GM21786 (cell line): ENCODE measurements around the gene AREL1.

Source experiments
- ATAC-seq: cut with Tn5 transposase; IDR thresholded peaks from one replicate; pipeline ENCODE4 v1.9.1; 2021; ENCODE audit not compliant: unreplicated experiment

AREL1 gene

DNA sequence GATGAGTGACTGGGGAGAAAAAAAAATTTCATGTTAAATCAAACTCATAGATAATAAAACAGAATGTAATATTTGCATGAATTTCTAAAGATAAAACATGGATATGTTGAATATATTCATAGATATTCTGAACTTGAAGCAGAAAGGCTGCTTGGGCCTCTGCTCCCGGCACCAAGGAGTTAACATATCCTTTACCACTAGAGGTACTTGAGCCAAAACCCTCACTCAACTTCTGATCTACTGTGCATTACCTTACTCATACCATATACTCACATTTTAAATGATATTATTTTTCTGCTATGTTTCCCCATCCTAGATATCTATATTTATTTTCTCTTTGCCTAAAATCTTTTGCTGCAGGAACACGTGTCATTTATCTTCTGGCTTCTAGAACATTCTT is 14.9 kb downstream of the AREL1 start:
- ATAC-seq: no peak

- no peak for ATAC-seq
Measured at GRCh38 chr14:74697543-74697942, 15.3 kb downstream of the AREL1 start.

- ATAC-seq: no peak
Measured at GRCh38 chr14:74697011-74697410, 15.9 kb downstream of the AREL1 start.

- ATAC-seq: no peak
Measured at GRCh38 chr14:74695406-74695805, 17.5 kb downstream of the AREL1 start.

- ATAC-seq: no peak
Measured at GRCh38 chr14:74693191-74693590, 19.7 kb downstream of the AREL1 start.

- no peak for ATAC-seq
Measured at GRCh38 chr14:74691456-74691855, 21.4 kb downstream of the AREL1 start.

- ATAC-seq: no peak
Measured at GRCh38 chr14:74685921-74686678, 26.8 kb downstream of the AREL1 start.

GRCh38 chr14:74685056-74685455 is 27.8 kb downstream of the AREL1 start:
- no peak for ATAC-seq

GRCh38 chr14:74684434-74684833 is 28.4 kb downstream of the AREL1 start:
- no peak for ATAC-seq

DNA sequence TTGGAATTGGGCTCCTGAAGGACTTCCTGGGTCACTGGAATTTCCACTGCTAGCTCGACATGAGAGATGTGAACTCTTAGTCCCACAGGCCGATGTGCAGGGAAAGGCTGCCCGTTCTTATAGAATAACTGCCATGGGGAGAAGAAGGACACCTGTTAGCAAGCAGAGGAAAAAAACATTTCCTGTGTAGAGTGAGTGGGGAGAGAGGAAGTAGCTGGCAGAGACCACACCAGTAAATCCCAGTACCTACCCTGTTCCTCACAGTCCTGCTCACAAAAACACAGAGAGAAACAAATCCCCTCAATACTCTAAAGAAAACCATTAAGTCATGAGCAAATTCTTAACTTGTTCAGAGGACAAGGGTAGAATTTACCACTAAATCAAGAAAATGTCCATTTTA is 29.5 kb downstream of the AREL1 start:
- no peak for ATAC-seq

- no peak for ATAC-seq
Measured at GRCh38 chr14:74682169-74682952, 30.5 kb downstream of the AREL1 start.

DNA sequence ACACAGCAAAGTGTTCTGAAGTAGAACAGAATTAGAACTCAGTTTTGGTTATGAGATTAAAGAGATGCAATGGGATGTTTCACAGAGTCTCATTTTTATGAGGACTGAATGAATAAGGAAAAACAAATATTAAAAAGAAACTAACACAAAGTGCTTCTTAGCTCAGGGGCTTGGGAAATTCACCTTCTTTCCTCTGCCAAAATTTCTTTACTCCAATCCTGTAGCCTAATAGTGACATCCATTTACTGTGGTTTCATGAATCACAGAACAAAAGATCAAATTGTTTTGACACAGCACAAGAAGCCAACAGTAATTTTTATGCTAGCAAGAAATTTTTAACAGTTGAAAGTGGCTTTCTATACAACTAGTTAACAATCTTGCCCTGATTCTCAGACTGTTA is 37.7 kb downstream of the AREL1 start:
- no peak for ATAC-seq

GRCh38 chr14:74673768-74674167 is 39.1 kb downstream of the AREL1 start:
- no peak for ATAC-seq

DNA sequence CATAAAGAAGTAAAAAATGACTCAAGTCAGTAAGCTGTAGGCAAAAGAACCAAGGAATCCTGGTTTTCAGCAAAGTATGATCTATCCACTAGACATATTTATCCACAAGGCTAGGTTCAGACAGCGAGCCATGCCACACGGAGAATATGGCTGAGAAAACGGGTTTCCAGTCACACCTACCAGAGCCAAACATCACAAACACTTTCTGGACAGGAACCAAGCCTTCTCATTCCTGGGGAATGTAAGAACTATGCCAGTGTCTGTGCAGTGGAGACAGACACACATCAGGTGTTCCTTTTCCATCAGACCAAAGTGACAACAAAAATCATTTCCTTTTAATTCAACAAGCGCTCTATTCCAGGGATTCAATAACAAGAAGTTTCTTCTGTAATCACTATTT is 41.1 kb downstream of the AREL1 start:
- ATAC-seq: no peak

GRCh38 chr14:74670726-74671411 is 42.0 kb downstream of the AREL1 start:
- no peak for ATAC-seq

DNA sequence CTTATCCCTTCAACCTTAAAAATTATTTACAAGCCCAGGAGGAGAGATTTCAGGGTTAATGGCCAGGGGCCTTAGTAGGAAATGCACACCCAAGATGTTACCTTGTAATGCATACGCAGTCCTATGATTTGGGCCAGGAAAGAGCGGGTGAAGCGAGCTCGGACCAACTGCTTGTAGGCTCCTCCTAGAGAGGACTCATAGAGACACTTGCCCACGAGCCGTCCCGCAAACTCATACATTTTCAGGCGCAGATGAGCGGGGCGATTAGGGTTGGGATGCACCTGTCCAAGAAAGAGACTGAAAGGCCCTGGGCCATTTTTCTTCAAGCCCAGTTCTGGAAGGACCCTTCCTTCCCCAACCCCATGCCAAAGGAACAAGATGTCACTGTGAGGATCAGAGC is 43.0 kb downstream of the AREL1 start:
- no peak for ATAC-seq

DNA sequence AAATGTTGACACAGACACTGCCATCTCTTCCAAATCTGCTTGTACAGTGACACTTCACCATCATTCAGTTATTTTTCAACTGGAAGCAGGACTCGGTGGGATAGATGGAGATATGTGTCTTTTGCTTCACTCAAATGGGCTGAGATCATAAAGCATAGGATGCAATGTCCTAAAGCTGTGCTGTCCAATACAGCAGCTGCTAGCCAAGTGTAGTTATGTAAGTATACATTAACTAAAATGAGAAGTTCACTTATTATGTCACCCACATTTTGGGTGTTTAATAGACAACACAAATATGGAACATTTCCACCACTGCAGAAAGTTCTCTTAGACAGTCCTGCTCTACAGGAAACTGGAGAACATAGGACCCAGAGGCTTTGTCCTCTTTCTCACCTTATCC is 43.6 kb downstream of the AREL1 start:
- ATAC-seq: no peak

- ATAC-seq: no peak
Measured at GRCh38 chr14:74667758-74668157, 45.1 kb downstream of the AREL1 start.

- no peak for ATAC-seq
Measured at GRCh38 chr14:74664717-74665116, 48.2 kb downstream of the AREL1 start.

DNA sequence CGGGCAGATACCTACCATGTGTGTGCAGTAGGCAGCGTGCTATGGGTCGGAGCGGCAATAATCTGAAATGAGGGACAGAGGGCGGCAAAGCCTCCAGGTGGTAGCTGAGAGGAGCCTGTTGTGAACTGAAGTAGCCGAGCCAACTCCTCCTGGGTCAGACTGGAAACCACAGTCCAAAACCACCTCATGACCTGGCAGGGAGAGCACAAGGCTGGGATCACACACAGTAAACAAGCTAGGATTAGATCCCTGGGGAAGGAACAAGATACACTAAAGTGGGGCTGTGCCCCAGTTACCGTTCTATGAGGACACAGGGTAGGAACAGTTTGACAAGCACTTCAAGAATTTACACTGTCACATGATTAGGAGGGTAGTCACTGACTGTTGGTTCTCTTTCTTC is 49.0 kb downstream of the AREL1 start:
- ATAC-seq: no peak

DNA sequence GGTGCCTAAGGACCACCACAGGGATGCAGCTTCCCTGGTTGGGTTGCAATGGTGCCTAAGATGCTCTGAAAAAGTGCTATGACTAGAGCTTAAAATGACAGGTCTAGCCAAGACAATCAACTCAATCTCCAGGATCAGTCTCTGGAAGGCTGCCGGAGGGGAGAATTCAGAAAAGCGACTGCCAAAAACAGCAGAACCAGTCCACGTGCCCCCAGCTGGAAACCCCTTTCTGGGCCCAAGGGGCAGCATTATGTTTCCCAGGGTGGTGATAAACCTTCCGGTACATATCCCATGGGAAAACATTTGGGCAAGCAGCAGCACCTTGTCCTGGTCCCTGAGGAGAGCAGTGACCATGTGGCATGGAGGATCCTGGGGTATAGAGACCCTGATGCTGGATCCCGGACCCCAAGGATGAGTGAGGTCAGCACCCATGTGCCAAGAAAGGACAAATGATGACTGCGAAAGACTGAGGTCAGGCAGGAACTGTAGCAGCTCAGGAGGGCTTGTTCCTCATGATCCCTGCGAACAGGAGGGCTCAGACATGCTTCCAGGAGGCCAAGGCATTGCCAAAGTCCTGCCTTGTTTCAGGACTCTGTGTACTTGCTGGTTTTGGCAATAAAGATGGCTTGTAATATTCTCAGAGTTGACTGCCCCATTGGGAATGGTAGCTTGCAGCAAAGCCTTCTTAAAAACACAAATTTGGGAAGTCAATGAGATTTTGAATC is 51.0 kb downstream of the AREL1 start:
- no peak for ATAC-seq
